ENCODE data around the gene CALML5.

GRCh38 chr10:5532618-5533097 lies 33.3 kb upstream of the CALML5 start:
- no peak for TF ChIP-seq POLR2AphosphoS5 (IDR thresholded peaks at IDR 0.05; ENCODE audit: borderline replicate concordance, low read depth, low read length)
- TF ChIP-seq EZH2 (IDR thresholded peaks at IDR 0.05) = no peak
- no peak for TF ChIP-seq FOXP2 (optimal IDR thresholded peaks at IDR 0.05; ENCODE audit: control extremely low read depth, extremely low read length, insufficient read depth)

Measured in SK-N-MC (cell line).